ENCODE data around the gene PHRF1. TPM values are rescaled to one million over a fixed set of nuclear protein-coding genes. Genes with fewer than 3 reads are reported as not detected.

The PHRF1 gene
- total RNA-seq, 2 donors from 2014 or later = 31.3 to 39.6 TPM

GRCh38 chr11:628056-628455 lies 51.8 kb downstream of the PHRF1 start:
- DNase-seq (ENCODE audit: low spot score) (no peak), ATAC-seq (ENCODE audit: insufficient number of reproducible peaks, low FRiP score, low read depth) (no peak)
- Histone ChIP-seq H3K36me3 (no peaks in the 10 kb centered on the region), H3K27me3 (replicated peaks; ENCODE audit: insufficient read depth) (no peaks in the 10 kb centered on the region), H3K9me3 (no peaks in the 10 kb centered on the region), H3K4me1 (ENCODE audit: control insufficient read depth in 1 of 2, low read depth in 2 of 2) (peaks cover 0 to 13% of the 10 kb centered on the region in 2 donors), H3K4me3 (no peak overlapping the region), H3K27ac (peak overlapping the region; percentile 72 to 80)
- no peak for TF ChIP-seq CTCF (IDR thresholded peaks at IDR 0.05)

DNA sequence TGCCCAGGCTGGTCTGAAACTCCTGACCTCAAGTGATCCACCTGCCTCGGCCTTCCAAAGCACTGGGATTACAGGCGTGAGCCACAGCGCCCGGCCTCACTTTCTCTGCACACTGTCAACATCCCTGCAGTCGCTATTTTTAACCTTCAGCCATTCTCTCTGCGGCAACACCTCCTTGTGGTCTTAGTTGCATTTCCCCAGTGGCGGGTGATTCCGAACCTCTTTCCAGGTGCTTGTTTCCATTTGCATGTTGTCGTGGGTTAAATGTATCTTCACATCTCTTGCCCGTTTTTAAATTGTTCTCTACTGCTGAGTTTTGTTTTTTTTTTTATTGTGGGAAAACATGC lies 52.9 kb downstream of the PHRF1 start:
- no peaks in the 10 kb centered on the region for H3K27me3 ChIP-seq (replicated peaks; ENCODE audit: insufficient read depth)
- no peaks in the 10 kb centered on the region for H3K9me3 ChIP-seq
- peak overlapping the region; percentile 72 to 80 for H3K27ac ChIP-seq
- peaks cover 0 to 13% of the 10 kb centered on the region in 2 donors for H3K4me1 ChIP-seq (ENCODE audit: control insufficient read depth in 1 of 2, low read depth in 2 of 2)
- no peak for TF ChIP-seq CTCF (IDR thresholded peaks at IDR 0.05)
- no peaks in the 10 kb centered on the region for H3K36me3 ChIP-seq
- ATAC-seq (ENCODE audit: insufficient number of reproducible peaks, low FRiP score, low read depth) (no peak), DNase-seq (ENCODE audit: low spot score) (no peak)
- peak overlapping the region; percentile 54 for H3K4me3 ChIP-seq

GRCh38 chr11:630871-631270 lies 54.6 kb downstream of the PHRF1 start:
- no peaks in the 10 kb centered on the region for H3K36me3 ChIP-seq
- no peak overlapping the region for H3K4me3 ChIP-seq
- ATAC-seq (ENCODE audit: insufficient number of reproducible peaks, low FRiP score, low read depth) = no peak
- peaks cover 0 to 13% of the 10 kb centered on the region in 2 donors for H3K4me1 ChIP-seq (ENCODE audit: control insufficient read depth in 1 of 2, low read depth in 2 of 2)
- TF ChIP-seq CTCF (IDR thresholded peaks at IDR 0.05) = no peak
- H3K27ac ChIP-seq = no peak overlapping the region
- DNase-seq (ENCODE audit: low spot score) = no peak
- H3K27me3 ChIP-seq (replicated peaks; ENCODE audit: insufficient read depth) = no peaks in the 10 kb centered on the region
- H3K9me3 ChIP-seq = no peaks in the 10 kb centered on the region

DNA sequence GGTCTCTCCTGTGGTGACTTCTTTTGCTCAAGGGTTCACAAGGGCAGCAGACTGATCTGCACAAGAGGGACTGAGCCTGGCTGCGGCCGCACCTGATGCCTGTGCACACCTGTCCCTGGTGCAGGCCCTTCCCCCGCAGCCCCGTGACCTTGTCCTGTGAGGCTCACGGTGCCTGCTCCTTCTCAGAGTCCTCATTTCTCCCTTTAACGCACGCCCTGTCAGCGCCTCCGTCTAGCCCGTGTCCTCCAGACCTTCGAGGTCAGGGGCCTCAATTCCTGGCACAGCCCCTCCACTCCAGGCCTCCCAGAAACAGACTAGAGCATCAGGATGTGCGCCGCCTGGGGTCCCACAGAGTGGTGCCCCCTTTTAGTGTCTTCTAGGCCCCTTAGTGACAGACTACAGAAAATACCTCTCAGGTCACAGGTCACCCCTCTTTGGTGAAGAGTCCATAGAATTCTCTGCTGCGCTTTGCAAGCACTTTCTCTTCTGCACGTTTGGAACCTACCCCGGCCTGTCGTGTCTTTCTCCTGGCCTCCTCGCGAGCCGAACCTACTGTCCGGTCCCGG lies 59.8 kb downstream of the PHRF1 start:
- DNase-seq (ENCODE audit: low spot score) = no peak
- no peak overlapping the region for H3K4me3 ChIP-seq
- no peak for TF ChIP-seq CTCF (IDR thresholded peaks at IDR 0.05)
- no peak overlapping the region for H3K27ac ChIP-seq
- no peaks in the 10 kb centered on the region for H3K9me3 ChIP-seq
- H3K4me1 ChIP-seq (ENCODE audit: control insufficient read depth in 1 of 2, low read depth in 2 of 2) = peaks cover 4 to 15% of the 10 kb centered on the region in 2 donors
- H3K27me3 ChIP-seq (replicated peaks; ENCODE audit: insufficient read depth) = no peaks in the 10 kb centered on the region
- no peak for ATAC-seq (ENCODE audit: insufficient number of reproducible peaks, low FRiP score, low read depth)
- peaks cover 3% of the 10 kb centered on the region for H3K36me3 ChIP-seq

DNA sequence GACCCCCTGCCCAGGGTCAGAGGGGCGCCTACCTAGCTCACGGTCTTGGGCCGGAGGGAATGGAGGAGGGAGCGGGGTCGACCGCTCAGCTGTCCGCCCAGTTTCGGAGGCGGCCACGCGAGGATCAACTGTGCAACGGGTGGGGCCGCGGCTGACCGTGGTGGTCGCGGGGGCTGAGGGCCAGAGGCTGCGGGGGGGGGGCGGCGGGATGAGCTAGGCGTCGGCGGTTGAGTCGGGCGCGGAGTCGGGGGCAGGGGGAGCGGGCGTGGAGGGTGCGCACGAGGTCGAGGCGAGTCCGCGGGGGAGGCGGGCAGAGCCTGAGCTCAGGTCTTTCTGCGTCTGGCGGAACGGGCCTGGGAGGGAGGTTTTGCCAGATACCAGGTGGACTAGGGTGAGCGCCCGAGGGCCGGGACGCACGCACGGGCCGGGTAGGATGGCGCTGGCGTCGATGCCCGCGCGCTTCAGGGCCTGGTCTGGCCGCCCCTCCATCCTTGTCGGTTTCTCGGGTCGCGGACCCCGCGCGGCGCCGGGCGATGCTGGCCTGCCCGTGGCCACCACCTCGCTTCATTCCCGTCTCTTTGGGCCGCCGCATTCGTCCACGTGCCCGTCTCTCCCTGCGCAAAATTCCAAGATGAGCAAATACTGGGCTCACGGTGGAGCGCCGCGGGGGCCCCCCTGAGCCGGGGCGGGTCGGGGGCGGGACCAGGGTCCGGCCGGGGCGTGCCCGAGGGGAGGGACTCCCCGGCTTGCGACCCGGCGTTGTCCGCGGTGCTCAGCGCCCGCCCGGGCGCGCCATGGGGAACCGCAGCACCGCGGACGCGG lies 60.5 kb downstream of the PHRF1 start, which contains the start of gene DRD4:
Gene DRD4 (plus strand): TSS at position 759 of the 822 bp plus-strand sequence. CDS start 36 bp downstream, at position 795.
- Histone ChIP-seq H3K4me1 (ENCODE audit: control insufficient read depth in 1 of 2, low read depth in 2 of 2) (peaks cover 4 to 15% of the 10 kb centered on the region in 2 donors), H3K4me3 (peak within 1 kb of the TSS; percentile 54), H3K27me3 (replicated peaks; ENCODE audit: insufficient read depth) (no peaks in the 10 kb centered on the region), H3K36me3 (peaks cover 3% of the 10 kb centered on the region), H3K27ac (no peak within 1 kb of the TSS), H3K9me3 (no peaks in the 10 kb centered on the region)
- ATAC-seq (ENCODE audit: insufficient number of reproducible peaks, low FRiP score, low read depth) (no peak), DNase-seq (ENCODE audit: low spot score) (no peak)
- TF ChIP-seq CTCF (IDR thresholded peaks at IDR 0.05) = no peak
